Measurements from ENCODE around the gene CPNE1. TPM values are rescaled to one million over a fixed set of nuclear protein-coding genes. Genes with fewer than 3 reads are reported as not detected.
A peak's percentile ranks its signal among the peaks of the same experiment; 100 is the strongest.

Gene CPNE1
- total and polyA plus RNA-seq, 2 donors (not counting 1 experiment from before 2014, with no cell fraction given) = 88.8 to 146 TPM

- Histone ChIP-seq H3K79me2 (ENCODE audit: control insufficient read depth, insufficient read depth, low read length) (no peaks in the 10 kb centered on the region), H3K27me3 (ENCODE audit: control insufficient read depth, insufficient read depth, low read length) (no peaks in the 10 kb centered on the region), H3K27ac (ENCODE audit: insufficient read depth, low read length) (no peak overlapping the region), H2AFZ (ENCODE audit: low read length) (no peak overlapping the region), H3K9me3 (ENCODE audit: control insufficient read depth, insufficient read depth, low read depth, low read length) (no peaks in the 10 kb centered on the region), H4K20me1 (ENCODE audit: control insufficient read depth, extremely low read depth, insufficient read depth, low read length) (no peaks in the 10 kb centered on the region), H3K4me2 (ENCODE audit: extremely low read depth, insufficient read depth, low read length) (no peak overlapping the region), H3K9ac (ENCODE audit: insufficient read depth, low read length) (no peak overlapping the region), H3K4me1 (ENCODE audit: control insufficient read depth, extremely low read depth, insufficient read depth, low read length) (peaks cover 5% of the 10 kb centered on the region), H3K4me3 (replicated peaks in 1 of 4; ENCODE audit: control extremely low read depth in 1 of 4, insufficient read depth in 1 of 4, low read depth in 3 of 4, low read length in 4 of 4) (no peak overlapping the region), H3K36me3 (ENCODE audit: control insufficient read depth, insufficient read depth, low read length) (no peaks in the 10 kb centered on the region)
- TF ChIP-seq CTCF (conservative IDR thresholded peaks at IDR 0.05 in 1 of 2, IDR thresholded peaks at IDR 0.05 in 1 of 2; ENCODE audit: low read depth in 1 of 2, low read length in 2 of 2) = no peak
- TF ChIP-seq EZH2 (IDR thresholded peaks at IDR 0.05; ENCODE audit: low read length, missing control alignments) = no peak
- DNase-seq (ENCODE audit: low read depth in 2 of 2) = no peak
Measured at GRCh38 chr20:35606127-35606526, 58.6 kb downstream of the CPNE1 start.

GRCh38 chr20:35604449-35604747, 60.3 kb downstream of the CPNE1 start:
- peaks cover 6% of the 10 kb centered on the region for H3K4me1 ChIP-seq (ENCODE audit: control insufficient read depth, extremely low read depth, insufficient read depth, low read length)
- H3K4me3 ChIP-seq (replicated peaks in 1 of 4; ENCODE audit: control extremely low read depth in 1 of 4, insufficient read depth in 1 of 4, low read depth in 3 of 4, low read length in 4 of 4) = no peak overlapping the region
- peaks cover 7% of the 10 kb centered on the region for H3K27me3 ChIP-seq (ENCODE audit: control insufficient read depth, insufficient read depth, low read length)
- H3K9me3 ChIP-seq (ENCODE audit: control insufficient read depth, insufficient read depth, low read depth, low read length) = no peaks in the 10 kb centered on the region
- no peaks in the 10 kb centered on the region for H4K20me1 ChIP-seq (ENCODE audit: control insufficient read depth, extremely low read depth, insufficient read depth, low read length)
- DNase-seq (ENCODE audit: low read depth in 2 of 2) = no peak
- H3K36me3 ChIP-seq (ENCODE audit: control insufficient read depth, insufficient read depth, low read length) = no peaks in the 10 kb centered on the region
- no peak overlapping the region for H3K9ac ChIP-seq (ENCODE audit: insufficient read depth, low read length)
- no peak overlapping the region for H2AFZ ChIP-seq (ENCODE audit: low read length)
- H3K79me2 ChIP-seq (ENCODE audit: control insufficient read depth, insufficient read depth, low read length) = no peaks in the 10 kb centered on the region
- TF ChIP-seq EZH2 (IDR thresholded peaks at IDR 0.05; ENCODE audit: low read length, missing control alignments) (no peak), CTCF (conservative IDR thresholded peaks at IDR 0.05 in 1 of 2, IDR thresholded peaks at IDR 0.05 in 1 of 2; ENCODE audit: low read depth in 1 of 2, low read length in 2 of 2) (peak; percentile 13 to 39)
- H3K4me2 ChIP-seq (ENCODE audit: extremely low read depth, insufficient read depth, low read length) = no peak overlapping the region
- no peak overlapping the region for H3K27ac ChIP-seq (ENCODE audit: insufficient read depth, low read length)

- H3K27ac ChIP-seq (ENCODE audit: insufficient read depth, low read length) = no peak overlapping the region
- TF ChIP-seq EZH2 (IDR thresholded peaks at IDR 0.05; ENCODE audit: low read length, missing control alignments) (no peak), CTCF (conservative IDR thresholded peaks at IDR 0.05 in 1 of 2, IDR thresholded peaks at IDR 0.05 in 1 of 2; ENCODE audit: low read depth in 1 of 2, low read length in 2 of 2) (no peak)
- DNase-seq (ENCODE audit: low read depth in 2 of 2) = no peak
Measured at GRCh38 chr20:35603695-35604448, 60.8 kb downstream of the CPNE1 start.

More at GRCh38 chr20:35603695-35604448, 60.8 kb downstream of the CPNE1 start:
- peaks cover 6% of the 10 kb centered on the region for H3K4me1 ChIP-seq (ENCODE audit: control insufficient read depth, extremely low read depth, insufficient read depth, low read length)
- H3K4me3 ChIP-seq (replicated peaks in 1 of 4; ENCODE audit: control extremely low read depth in 1 of 4, insufficient read depth in 1 of 4, low read depth in 3 of 4, low read length in 4 of 4) = no peak overlapping the region
- no peak overlapping the region for H3K9ac ChIP-seq (ENCODE audit: insufficient read depth, low read length)
- H3K79me2 ChIP-seq (ENCODE audit: control insufficient read depth, insufficient read depth, low read length) = no peaks in the 10 kb centered on the region
- H3K4me2 ChIP-seq (ENCODE audit: extremely low read depth, insufficient read depth, low read length) = no peak overlapping the region
- no peaks in the 10 kb centered on the region for H3K9me3 ChIP-seq (ENCODE audit: control insufficient read depth, insufficient read depth, low read depth, low read length)
- H4K20me1 ChIP-seq (ENCODE audit: control insufficient read depth, extremely low read depth, insufficient read depth, low read length) = no peaks in the 10 kb centered on the region
- H2AFZ ChIP-seq (ENCODE audit: low read length) = no peak overlapping the region
- H3K36me3 ChIP-seq (ENCODE audit: control insufficient read depth, insufficient read depth, low read length) = no peaks in the 10 kb centered on the region
- H3K27me3 ChIP-seq (ENCODE audit: control insufficient read depth, insufficient read depth, low read length) = peaks cover 7% of the 10 kb centered on the region

All from fibroblast of lung (primary cell).